CD14-positive monocyte (primary cell): ENCODE results near the gene RASGRP2. TPM values are rescaled to one million over a fixed set of nuclear protein-coding genes. Genes with fewer than 3 reads are reported as not detected.

Experiments
- DNase-seq, 3 donors: peaks; one replicate each; pipeline ENCODE4 v3.0.0-alpha.2; 2011 to 2022
- H2AFZ ChIP-seq: 2 replicates; pipeline ENCODE4 v1.6.0; 2012; ENCODE audit warnings: mild to moderate bottlenecking, low read depth, low read length, inconsistent platforms; ENCODE audit not compliant: insufficient read depth, poor library complexity, severe bottlenecking
- H3K27ac ChIP-seq, 2 donors: 1 replicate in 1 of 2; 2 replicates in 1 of 2; pipeline ENCODE4 v1.5.1; 2012 to 2013; ENCODE audit warnings: low read length in 2 of 2, control low read depth in 1 of 2, inconsistent platforms in 1 of 2, low read depth in 1 of 2, mild to moderate bottlenecking in 1 of 2
- H3K27me3 ChIP-seq, 2 donors: one replicate each; pipeline versions ENCODE4 v1.6.0 to v1.6.1; 2011 to 2013; ENCODE audit warnings: low read length in 2 of 2; ENCODE audit not compliant: control insufficient read depth in 2 of 2, insufficient read depth in 2 of 2
- H3K36me3 ChIP-seq, 2 donors: replicated peaks in 1 of 2; 1 replicate in 1 of 2; 2 replicates in 1 of 2; pipeline versions ENCODE4 v1.5.1 to v1.6.1; 2012 to 2013; ENCODE audit warnings: low read length in 2 of 2, control low read depth in 1 of 2, inconsistent platforms in 1 of 2, mild to moderate bottlenecking in 1 of 2; ENCODE audit not compliant: insufficient read depth in 2 of 2, control insufficient read depth in 1 of 2
- H3K4me1 ChIP-seq, 2 donors: 1 replicate in 1 of 2; 2 replicates in 1 of 2; pipeline versions ENCODE4 v1.5.1 to v1.6.1; 2012 to 2013; ENCODE audit warnings: low read length in 2 of 2, control low read depth in 1 of 2, inconsistent platforms in 1 of 2, mild to moderate bottlenecking in 1 of 2, moderate library complexity in 1 of 2; ENCODE audit not compliant: insufficient read depth in 2 of 2, control insufficient read depth in 1 of 2
- H3K4me2 ChIP-seq: replicated peaks from 2 replicates; pipeline ENCODE3; 2012; ENCODE audit warnings: low read length, moderate library complexity, mild to moderate bottlenecking; ENCODE audit not compliant: poor library complexity, severe bottlenecking; ENCODE audit errors: extremely low read depth
- H3K4me3 ChIP-seq, 3 experiments: fragments of 200-600 bp in 1 of 3; sonication (generic) in 1 of 3; replicated peaks in 1 of 3; 1 replicate in 2 of 3; 2 replicates in 1 of 3; pipeline ENCODE4 v1.5.1; 2011 to 2013; ENCODE audit warnings: low read length in 3 of 3, mild to moderate bottlenecking in 3 of 3, control low read depth in 2 of 3, low read depth in 2 of 3, inconsistent platforms in 1 of 3, moderate library complexity in 1 of 3
- H3K79me2 ChIP-seq: 2 replicates; pipeline ENCODE4 v1.6.0; 2012; ENCODE audit warnings: mild to moderate bottlenecking, control low read depth, inconsistent platforms, low read length, moderate library complexity; ENCODE audit not compliant: insufficient read depth
- H3K9ac ChIP-seq: 2 replicates; pipeline ENCODE4 v1.6.0; 2017; ENCODE audit warnings: low read length, mild to moderate bottlenecking; ENCODE audit not compliant: insufficient read depth, poor library complexity, severe bottlenecking
- H3K9me3 ChIP-seq, 2 donors: replicated peaks in 1 of 2; 1 replicate in 1 of 2; 2 replicates in 1 of 2; pipeline versions ENCODE4 v1.5.1 to v1.6.1; 2012 to 2013; ENCODE audit warnings: low read length in 2 of 2, control low read depth in 1 of 2; ENCODE audit not compliant: control insufficient read depth in 1 of 2, insufficient read depth in 1 of 2
- H4K20me1 ChIP-seq: 2 replicates; pipeline ENCODE4 v1.6.0; 2012; ENCODE audit warnings: mild to moderate bottlenecking, low read length, control low read depth, moderate library complexity; ENCODE audit not compliant: insufficient read depth
- H3K27ac Mint-ChIP-seq, 7 donors: one replicate each; pipeline ENCODE4 v1.8.0; 2020; ENCODE audit warnings: mild to moderate bottlenecking in 7 of 7, mixed read lengths in 7 of 7, moderate library complexity in 6 of 7, inconsistent platforms in 2 of 7
- H3K27me3 Mint-ChIP-seq, 3 donors: one replicate each; pipeline ENCODE4 v1.8.0; 2021 to 2022; ENCODE audit warnings: low read depth in 3 of 3, mild to moderate bottlenecking in 3 of 3, mixed read lengths in 3 of 3, moderate library complexity in 3 of 3, inconsistent platforms in 1 of 3
- H3K36me3 Mint-ChIP-seq, 2 donors: one replicate each; pipeline ENCODE4 v1.8.0; 2020; ENCODE audit warnings: mixed read lengths in 2 of 2, inconsistent platforms in 1 of 2, mild to moderate bottlenecking in 1 of 2
- H3K4me1 Mint-ChIP-seq: one replicate; pipeline ENCODE4 v1.8.0; 2020; ENCODE audit warnings: mild to moderate bottlenecking, mixed read lengths
- H3K4me3 Mint-ChIP-seq, 2 donors: one replicate each; pipeline ENCODE4 v1.8.0; 2020; ENCODE audit warnings: mild to moderate bottlenecking in 2 of 2, mixed read lengths in 2 of 2, moderate library complexity in 1 of 2
- H3K9me3 Mint-ChIP-seq, 7 donors: one replicate each; pipeline ENCODE4 v1.8.0; 2020 to 2022; ENCODE audit warnings: mixed read lengths in 7 of 7, mild to moderate bottlenecking in 6 of 7, moderate library complexity in 6 of 7, inconsistent platforms in 2 of 7
- WGBS: methylation state at CpG from one replicate; pipeline ENCODE4 v1.1.5; 2013; ENCODE audit warnings: missing lambda C conversion rate; ENCODE audit not compliant: insufficient coverage; 5-methylcytosine and 5-hydroxymethylcytosine counted together
- intact Hi-C, 2 donors: fragments of 100-400 bp; cut with micrococcal nuclease; formaldehyde crosslinking; loops; one replicate each; pipeline versions ENCODE4 v1.15.0 to v1.15.1; 2023
- polyA plus RNA-seq, 3 donors: library from polyadenylated mRNA; depleted of rRNA in 1 of 3; unstranded in 2 of 3; stranded (reverse) in 1 of 3; fragments of 300-500 nt in 2 of 3; fragments of >200 nt in 1 of 3; fragmentation: Illumina TruSeq in 2 of 3; gene quantifications; 1 replicate in 2 of 3; 2 replicates in 1 of 3; pipeline ENCODE4 v1.2.3, GENCODE V29; 2012 to 2021
- TF ChIP-seq, protein P1 (sequence below): fragments of 200-600 bp; IDR thresholded peaks from one replicate; pipeline ENCODE4 v1.8.0; 2022; ENCODE audit warnings: antibody characterized with exemption, mild to moderate bottlenecking

The RASGRP2 gene
- polyA plus RNA-seq, 3 donors, result 67.6 to 242 (median 68.8) TPM

DNA sequence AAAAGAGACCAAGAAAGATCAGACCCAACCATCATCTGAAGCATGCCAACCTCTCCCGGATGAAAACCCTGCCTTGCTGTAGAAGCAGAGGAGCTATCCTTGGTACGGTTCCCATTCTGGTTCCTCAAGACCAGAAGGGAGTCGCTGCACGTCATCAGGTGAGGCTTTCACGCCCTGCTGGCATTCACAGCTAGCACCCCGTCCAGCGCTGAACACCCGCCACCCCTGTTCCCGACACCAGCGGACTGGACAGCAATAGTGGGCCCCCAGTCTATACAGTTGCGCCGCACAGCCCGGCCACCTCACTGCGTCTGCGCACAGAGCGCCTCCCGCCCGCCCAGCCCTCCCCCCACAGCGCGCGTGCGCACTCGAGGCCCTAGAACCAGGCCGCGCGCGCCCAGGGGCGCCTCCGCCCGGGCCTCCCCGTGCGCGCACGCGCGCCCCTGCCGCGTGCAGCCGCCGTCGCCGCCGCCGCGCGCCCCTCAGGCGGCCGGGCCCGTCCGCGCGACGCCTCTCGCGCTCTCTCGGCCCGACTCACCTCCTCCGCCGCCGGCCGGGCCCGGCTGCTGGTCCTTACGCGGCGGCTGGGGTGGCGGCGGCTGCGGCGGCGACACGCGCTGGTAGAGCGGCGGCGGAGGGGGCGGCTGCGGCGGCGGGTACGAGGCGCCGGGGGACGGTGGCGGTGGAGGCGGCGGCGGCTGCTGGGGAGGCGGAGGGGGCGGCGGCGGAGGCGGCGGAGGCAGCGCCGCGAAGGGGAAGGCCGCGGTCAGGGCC, 33.7 kb upstream of the RASGRP2 start:
- peaks cover 49% of the 10 kb centered on the region in 2 donors for H3K36me3 Mint-ChIP-seq
- no peaks in the 10 kb centered on the region for H3K27me3 Mint-ChIP-seq
- DNase-seq, result peak; percentile 82 to 85 (median 83)
- TF ChIP-seq, protein P1, sequence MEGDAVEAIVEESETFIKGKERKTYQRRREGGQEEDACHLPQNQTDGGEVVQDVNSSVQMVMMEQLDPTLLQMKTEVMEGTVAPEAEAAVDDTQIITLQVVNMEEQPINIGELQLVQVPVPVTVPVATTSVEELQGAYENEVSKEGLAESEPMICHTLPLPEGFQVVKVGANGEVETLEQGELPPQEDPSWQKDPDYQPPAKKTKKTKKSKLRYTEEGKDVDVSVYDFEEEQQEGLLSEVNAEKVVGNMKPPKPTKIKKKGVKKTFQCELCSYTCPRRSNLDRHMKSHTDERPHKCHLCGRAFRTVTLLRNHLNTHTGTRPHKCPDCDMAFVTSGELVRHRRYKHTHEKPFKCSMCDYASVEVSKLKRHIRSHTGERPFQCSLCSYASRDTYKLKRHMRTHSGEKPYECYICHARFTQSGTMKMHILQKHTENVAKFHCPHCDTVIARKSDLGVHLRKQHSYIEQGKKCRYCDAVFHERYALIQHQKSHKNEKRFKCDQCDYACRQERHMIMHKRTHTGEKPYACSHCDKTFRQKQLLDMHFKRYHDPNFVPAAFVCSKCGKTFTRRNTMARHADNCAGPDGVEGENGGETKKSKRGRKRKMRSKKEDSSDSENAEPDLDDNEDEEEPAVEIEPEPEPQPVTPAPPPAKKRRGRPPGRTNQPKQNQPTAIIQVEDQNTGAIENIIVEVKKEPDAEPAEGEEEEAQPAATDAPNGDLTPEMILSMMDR, result no peak
- H3K27ac ChIP-seq, result peak overlapping the region; percentile 89 to 92
- H2AFZ ChIP-seq, result no peak overlapping the region
- H3K4me1 Mint-ChIP-seq, result peaks cover 54% of the 10 kb centered on the region
- under 1% methylated on average over 78 of the region's 98 CpGs for WGBS
- peaks cover 32 to 39% of the 10 kb centered on the region in 2 donors for H3K4me1 ChIP-seq
- intact Hi-C loops, result no loop called here
- H3K9me3 Mint-ChIP-seq, result no peaks in the 10 kb centered on the region
- peak overlapping the region; percentile 90 to 92 for H3K4me3 Mint-ChIP-seq
- H3K9me3 ChIP-seq, result no peaks in the 10 kb centered on the region
- peaks cover 49% of the 10 kb centered on the region for H4K20me1 ChIP-seq
- peaks cover 50% of the 10 kb centered on the region for H3K79me2 ChIP-seq
- H3K27ac Mint-ChIP-seq, result peak overlapping the region; percentile 82 to 96 (median 90)
- H3K4me2 ChIP-seq, result peak overlapping the region; percentile 90
- peak overlapping the region; percentile 95 for H3K9ac ChIP-seq
- H3K4me3 ChIP-seq, result peak overlapping the region; percentile 66 to 98 (median 94)
- H3K36me3 ChIP-seq, result peaks cover 38 to 43% of the 10 kb centered on the region in 2 donors
- H3K27me3 ChIP-seq, result no peaks in the 10 kb centered on the region

DNA sequence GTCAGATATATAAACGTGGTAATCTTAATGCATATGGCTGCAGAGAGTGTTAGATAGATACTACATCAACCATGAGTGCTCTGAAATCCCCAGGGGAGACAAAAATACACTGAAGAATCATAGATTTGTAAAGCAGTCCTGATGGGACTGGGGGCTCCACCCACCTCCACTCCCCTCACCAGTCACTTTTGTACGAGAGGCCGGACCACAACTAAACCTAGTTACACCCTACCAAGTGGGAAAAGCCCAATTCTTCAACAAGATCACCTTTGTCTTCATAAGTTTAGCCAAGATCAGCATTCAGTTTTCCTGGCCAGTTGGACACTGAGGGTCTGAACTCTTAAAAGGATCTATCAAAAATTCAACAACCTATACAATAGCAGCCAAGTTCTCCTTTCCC, 32.9 kb upstream of the RASGRP2 start:
- Mint-ChIP-seq H3K4me1 (peaks cover 62% of the 10 kb centered on the region), H3K27me3 (no peaks in the 10 kb centered on the region), H3K36me3 (peaks cover 55% of the 10 kb centered on the region in 2 donors), H3K27ac (peak overlapping the region in 6 of 7 donors; percentile 82 to 96 (median 92)), H3K9me3 (no peaks in the 10 kb centered on the region), H3K4me3 (peak overlapping the region; percentile 90 to 92)
- Histone ChIP-seq H2AFZ (no peak overlapping the region), H3K27me3 (no peaks in the 10 kb centered on the region), H3K36me3 (peaks cover 39 to 45% of the 10 kb centered on the region in 2 donors), H3K9ac (peak overlapping the region; percentile 95), H3K4me3 (peak overlapping the region; percentile 66 to 98 (median 94)), H3K79me2 (peaks cover 56% of the 10 kb centered on the region), H3K4me2 (peak overlapping the region; percentile 90), H3K27ac (peak overlapping the region in 1 of 2 donors; percentile 71), H4K20me1 (peaks cover 55% of the 10 kb centered on the region), H3K4me1 (peaks cover 37 to 46% of the 10 kb centered on the region in 2 donors), H3K9me3 (no peaks in the 10 kb centered on the region)
- TF ChIP-seq, protein P1, result no peak
- 42% methylated on average over 2 of the region's 3 CpGs for WGBS
- intact Hi-C loops, result no loop called here
- DNase-seq, result no peak
